UCSD-AML1 (cell line): ENCODE results near the gene NATD1.
"Not testable (repeated sequence)": the region's sequence is repeated elsewhere in the genome, so short reads cannot be mapped to it uniquely, and the experiment has no call there.

ENCODE experiments used
- DNase-seq: peaks from one replicate; lab custom pipeline; 2025; ENCODE audit not compliant: unreplicated experiment; lab: John Stamatoyannopoulos, UW

Gene NATD1

DNA sequence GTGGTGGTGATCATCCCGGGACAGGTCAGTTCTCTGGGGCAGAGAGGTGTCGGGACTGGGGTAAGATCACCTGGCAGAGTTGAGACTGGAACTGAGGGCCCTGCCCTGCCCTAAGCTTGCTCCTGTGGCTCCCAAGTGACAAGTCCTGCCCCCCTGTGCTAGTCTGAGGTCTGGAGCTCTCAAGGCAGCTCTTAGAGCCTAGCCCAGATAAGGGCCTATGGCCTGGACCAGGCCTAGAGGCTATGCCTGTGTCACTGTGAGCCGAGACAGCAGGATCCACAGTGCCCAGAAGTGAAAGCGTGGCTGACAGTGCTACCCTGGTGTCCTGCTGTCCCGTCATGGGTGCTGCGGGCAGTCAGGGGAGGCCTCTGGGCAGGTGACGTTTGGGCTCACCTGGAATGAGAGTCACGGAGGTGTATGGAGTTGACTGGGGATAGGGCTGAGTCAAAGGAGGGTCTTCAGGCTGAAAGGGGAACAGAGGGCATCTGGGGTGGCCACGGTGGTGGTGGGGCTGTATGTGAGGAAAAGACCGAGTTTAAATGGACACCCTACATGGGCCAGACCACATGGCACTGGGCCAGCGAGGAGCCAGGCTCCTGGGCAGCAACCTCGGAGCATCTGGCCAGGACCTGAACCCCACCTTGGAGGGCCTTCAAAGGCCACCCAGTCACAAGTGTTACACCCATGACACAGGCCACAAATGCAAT, 5.5 kb downstream of the NATD1 start:
- no peak for DNase-seq

GRCh38 chr17:21246698-21247097, 6.5 kb downstream of the NATD1 start:
- DNase-seq: no peak

GRCh38 chr17:21245639-21246084, 7.5 kb downstream of the NATD1 start:
- no peak for DNase-seq

DNA sequence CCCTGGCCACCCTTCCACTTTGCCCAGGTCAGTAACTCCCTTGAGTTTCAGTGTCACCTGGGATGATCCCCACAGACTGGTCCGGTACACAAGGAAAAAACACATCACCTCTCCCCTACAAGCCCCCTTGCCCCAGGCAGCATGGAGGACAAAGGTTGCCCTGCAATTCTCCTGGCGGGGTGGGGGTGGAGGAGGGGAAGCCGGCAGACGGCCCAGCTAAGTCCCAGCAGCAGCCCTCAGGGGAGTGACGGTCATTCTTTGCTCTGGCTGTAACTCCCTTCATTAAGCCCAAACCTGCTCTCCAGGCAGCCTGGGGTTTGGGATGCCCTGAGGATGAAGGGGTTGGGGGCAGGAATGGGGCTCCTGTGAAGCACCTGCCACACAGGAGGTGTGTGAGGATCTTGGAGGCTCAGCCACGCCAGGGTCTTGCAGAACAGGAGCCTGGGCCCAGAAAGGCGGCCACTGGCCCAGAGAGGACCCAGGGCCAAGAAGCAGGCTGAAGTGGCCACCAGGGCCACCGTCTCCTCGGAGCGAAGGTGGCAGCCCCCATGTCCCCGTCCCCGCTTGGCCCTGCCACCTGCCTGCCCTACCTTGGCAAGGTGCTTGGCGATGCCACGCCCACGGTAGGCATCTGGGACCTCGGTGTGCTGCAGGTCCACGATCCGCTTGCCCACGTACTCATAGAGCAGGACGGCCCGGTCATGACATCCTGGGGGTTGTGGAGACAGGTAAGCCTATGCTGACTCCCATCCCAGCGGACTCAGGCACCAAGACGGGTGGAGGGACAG, 9.5 kb downstream of the NATD1 start:
- no peak for DNase-seq

DNA sequence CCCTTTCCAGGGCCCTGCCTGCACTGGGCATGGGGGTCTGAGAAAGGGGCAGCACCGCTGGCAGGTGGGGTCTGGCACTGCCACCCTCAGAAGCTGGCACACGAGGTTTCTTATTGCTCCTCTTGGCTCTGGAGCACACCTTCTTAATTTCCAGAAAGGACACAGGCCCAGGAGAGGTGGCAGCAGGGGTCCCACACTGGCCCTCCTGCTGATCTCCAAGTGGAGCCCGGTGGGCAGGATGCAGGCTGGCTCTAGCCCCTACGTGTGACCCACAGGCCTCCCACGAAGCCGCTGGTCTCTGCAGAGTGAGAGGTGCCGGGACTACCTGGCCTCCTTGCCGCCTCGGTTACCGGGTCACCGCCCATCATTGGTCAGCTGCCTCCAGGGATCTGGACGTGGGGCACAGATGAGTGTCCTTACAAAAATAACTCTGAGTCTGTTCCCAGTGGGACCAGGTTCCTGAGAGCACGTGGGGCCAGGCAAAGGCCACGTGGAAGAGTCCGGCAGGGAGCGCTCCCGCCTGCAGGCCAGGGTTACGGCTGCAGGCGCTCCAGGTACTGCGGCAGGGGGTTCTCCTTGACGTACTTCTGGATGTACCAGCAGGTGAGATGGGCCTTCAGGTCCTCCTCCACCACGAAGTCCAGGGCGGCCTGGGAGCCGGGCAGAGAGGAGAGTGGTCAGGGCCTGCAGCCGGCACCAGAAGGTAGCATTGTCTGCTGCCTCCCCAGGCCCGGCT, 10.3 kb downstream of the NATD1 start:
- no peak for DNase-seq

GRCh38 chr17:21242026-21242697, 11.0 kb downstream of the NATD1 start:
- no peak for DNase-seq

- DNase-seq: no peak
These were observed 11.6 kb downstream of the NATD1 start for GRCh38 chr17:21241564-21241963.

- DNase-seq: no peak
These were observed 12.7 kb downstream of the NATD1 start for GRCh38 chr17:21240369-21241055.

DNA sequence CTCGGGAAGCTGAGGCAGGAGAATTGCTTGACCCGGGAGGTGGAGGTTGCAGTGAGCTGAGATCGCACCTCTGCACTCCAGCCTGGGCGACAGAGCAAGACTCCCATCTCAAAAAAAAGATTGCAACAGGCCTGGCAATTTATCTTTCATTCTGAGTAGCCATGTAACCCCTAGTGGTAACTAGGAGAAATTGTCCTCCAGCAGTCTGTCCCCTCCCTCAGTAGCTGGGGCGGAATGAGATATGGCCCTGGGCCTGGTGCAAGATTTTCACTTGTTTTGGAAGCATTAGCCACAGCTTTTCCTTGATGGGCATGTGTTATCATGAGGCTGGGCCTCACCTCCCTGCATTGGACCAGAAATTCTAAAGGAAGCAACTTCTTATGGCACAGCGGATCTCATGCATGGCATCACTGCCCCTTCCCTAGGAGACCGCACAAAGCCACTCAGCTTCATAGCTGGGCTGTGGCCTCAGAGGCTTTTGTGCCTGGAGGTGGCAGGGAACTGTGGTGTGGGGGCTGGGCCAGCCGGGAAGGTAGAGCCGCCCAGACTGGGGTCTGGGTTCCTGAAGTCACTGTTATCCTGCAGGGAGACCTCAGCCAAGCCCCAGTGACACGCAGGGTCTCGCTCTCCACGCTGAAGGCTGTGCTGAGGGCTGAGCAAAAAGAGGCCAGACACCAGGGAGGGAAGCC, 13.4 kb downstream of the NATD1 start:
- no peak for DNase-seq

GRCh38 chr17:21235921-21236320, 17.3 kb downstream of the NATD1 start:
- no peak for DNase-seq

DNA sequence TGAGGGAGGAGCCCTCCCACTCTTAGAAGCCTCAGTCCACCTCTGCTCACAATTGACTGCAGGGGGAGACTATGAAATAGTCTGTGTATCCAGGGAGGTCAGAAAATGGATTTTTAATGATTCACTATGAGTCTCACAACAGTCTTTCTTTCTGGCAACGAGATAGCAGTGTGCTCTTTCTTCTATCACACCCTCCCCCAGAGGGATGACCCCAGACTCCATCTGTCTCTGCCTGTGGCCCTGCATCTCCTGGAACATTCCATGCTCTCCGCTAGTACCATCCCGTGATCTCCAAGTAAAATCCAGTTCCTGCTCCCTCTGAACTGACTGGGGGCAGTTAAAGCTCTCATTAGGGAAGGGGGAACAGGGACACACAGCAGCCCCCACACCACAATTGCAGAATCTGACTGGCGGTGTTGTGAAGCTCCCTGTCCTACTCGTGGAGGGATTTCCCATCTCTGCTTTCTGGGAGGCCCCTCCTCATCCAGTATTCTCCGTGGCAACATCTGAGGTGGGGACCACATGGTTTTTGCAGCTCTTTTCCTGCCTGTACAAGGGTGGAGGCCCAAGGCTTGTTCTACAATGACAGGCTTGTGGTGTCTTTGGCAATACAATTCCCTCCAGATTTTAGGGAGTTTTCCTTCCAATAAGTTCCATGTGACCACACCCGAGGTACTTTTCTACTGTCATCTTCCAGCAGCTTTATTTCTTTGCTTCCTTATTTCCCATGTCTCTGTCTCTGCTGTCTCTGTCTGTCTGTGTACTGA, 19.4 kb downstream of the NATD1 start:
- DNase-seq: no peak

DNA sequence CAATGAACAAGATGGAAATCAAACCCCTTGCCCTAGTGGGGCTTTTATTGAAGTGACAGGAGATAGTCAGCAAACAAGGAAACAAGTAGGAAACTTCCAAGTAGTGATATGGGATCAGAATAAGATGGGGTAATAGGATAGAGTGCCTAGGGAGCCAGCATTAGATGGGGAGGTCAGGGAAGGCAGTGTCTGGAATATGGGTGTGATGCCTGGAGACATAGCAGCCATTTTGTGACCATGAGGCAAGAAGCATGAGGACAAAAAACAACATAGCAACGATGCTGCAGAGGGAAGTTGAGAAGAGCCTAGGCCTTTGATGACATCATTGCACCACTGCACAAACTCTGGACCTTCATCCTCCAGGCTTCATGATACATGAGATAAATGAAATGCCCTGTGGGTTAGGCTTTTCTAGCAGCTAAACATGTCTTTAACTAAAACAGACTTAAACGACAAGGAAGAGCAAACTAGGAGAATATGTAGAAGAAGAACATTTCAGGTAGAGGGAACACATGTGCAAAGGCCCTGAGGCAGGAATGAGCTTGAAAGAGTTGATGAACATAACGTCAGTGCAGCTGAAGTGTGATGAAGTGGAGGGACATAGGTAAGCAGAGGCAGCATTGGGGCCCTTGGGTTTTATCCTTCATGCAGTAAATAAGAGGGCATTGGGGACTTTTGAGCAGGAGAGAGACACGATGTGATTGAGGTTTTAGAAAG, 21.0 kb downstream of the NATD1 start:
- DNase-seq: no peak

DNA sequence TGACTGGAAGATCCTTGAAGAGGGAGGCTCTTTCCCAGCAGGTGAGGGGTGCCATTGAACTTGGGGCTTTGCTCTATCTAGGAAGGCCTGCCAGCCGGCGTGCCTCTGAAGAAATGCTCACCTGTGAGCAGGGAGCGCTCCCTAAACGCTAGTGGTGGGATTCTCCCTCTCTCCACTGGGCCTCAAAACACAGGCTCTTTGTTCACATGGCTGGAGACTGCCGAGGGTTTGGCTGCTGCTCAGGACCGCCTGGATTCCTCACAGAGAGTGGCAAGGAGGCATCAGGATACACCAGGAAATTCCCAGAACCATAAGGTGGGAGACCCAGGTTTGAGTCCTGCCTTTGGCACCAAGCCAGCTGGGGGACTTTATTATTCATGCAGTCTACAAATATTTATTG, 21.7 kb downstream of the NATD1 start:
- DNase-seq: no peak

GRCh38 chr17:21228845-21229244, 24.4 kb downstream of the NATD1 start:
- DNase-seq: no peak

- DNase-seq: no peak
These were observed 25.1 kb downstream of the NATD1 start for GRCh38 chr17:21228111-21228510.

DNA sequence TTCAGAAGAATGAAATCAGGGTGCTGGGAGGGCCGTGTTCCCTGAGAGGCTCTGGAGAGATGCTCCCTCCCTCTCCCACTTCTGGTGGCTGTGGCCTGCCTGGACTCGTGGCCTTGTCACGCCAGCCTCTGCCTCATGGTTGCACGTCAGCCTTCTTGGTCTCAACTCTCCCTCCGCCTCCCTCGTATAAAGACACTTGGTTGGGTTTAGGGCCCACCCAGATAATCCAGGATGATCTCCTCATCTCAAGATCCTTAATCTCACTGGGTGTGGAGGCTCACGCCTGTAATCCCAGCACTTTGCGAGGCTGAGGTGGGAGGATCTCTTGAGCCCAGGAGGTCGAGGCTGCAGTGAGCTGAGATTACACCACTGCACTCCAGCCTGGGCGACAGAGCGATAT, 25.9 kb downstream of the NATD1 start:
- not testable (repeated sequence) for DNase-seq

DNA sequence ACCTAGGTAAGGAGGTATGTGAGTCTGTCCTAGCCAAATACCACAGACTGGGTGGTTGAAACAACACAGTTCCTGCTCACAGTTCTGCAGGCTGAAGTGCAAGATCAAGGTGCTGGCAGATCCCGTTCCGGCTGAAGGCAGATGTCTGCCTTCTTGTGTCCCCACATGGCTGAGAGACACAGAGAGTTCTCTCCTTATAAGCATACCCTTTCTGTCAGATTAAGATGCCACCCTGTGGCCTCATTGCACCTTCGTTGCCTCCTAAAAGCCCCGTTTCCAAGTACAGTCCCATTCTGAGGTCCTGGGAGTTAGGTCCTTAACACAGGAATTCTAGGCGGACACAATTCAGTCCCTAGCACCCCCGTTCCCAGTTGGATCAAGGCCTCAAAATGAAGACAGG, 30.1 kb downstream of the NATD1 start:
- no peak for DNase-seq

- no peak for DNase-seq
These were observed 34.3 kb downstream of the NATD1 start for GRCh38 chr17:21218831-21219380.
